ENCODE results near the gene ORMDL3.
"Not testable (repeated sequence)": the region's sequence is repeated elsewhere in the genome, so short reads cannot be mapped to it uniquely, and the experiment has no call there.

ORMDL3 gene

DNA sequence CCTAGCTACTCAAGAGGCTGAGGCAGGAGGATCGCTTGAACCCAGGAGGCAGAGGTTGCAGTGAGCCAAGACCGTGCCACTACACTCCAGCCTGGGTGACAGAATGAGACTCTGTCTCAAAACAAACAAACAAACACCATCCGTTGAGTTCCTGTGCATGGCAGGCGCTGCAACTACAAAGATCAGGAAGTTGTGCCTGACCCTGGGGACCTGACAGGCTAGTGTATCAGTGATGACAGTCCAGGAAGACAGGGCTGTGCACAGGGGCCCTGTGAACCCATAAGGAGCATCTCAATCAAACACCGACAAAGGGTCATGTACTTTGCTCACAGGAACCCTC is 21.1 kb upstream of the ORMDL3 start:
- DNase-seq = not testable (repeated sequence)

- DNase-seq = no peak
Observed at GRCh38 chr17:39946551-39947330, 19.3 kb upstream of the ORMDL3 start.

DNA sequence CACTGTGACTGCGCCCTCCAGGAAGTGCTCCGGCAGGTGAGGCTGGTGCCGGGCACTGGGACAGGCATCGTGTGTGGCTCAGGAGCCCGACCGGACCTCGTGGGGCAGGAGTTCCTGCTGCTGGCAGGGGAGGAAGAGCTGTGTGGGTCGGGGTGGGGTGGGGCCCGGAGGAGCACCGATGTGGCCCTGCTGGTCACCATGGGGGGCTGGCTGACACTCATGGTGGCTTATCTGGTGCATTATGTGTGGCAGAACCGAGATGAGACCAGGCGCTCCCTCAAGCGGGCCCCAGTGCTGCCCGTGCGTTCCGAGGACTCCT is 17.0 kb upstream of the ORMDL3 start:
- DNase-seq = no peak

- DNase-seq = no peak
Observed at GRCh38 chr17:39943702-39944392, 16.4 kb upstream of the ORMDL3 start.

DNA sequence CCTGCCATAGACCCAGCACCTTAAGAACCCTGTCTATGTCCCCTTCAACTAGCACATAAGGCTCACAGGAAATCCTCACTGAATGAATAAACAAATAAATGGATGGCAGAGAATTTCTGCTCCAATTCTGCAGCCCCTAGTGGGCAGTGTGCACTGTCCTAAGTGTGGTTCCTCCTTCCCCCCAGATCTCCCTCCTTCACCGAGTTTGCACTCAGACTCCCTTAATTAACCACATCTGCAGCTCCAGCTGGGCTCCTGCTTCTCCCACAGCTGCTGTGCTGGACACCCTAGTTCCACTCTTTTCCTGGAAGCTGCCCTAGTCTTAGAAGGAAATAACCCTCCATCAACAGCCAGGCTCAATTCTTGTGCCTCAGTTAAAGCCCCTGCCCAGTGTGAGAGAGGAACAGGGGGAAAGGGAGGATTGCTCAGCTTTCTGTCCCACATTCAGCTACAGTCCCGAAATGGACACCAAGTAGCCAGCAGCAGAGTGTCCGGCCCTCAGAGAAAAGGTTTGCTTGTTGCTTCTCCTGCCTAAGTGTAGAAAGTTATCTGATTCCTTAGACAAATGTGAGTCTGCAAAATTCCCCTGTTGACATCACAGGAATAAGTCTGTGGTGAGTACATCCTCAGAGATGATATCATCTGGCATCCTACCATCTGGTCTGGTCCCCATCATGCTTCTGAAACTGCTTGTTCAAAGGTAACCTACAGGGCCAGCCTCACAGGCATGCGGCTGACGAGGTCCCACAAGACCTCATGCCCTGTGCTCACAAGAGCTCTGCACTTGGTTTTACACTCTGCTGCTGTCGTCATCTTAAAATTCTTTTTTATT is 12.4 kb upstream of the ORMDL3 start:
- DNase-seq = no peak

- no peak for DNase-seq
Observed at GRCh38 chr17:39939106-39939505, 11.7 kb upstream of the ORMDL3 start.

- DNase-seq = no peak
Observed at GRCh38 chr17:39938140-39938869, 10.9 kb upstream of the ORMDL3 start.

DNA sequence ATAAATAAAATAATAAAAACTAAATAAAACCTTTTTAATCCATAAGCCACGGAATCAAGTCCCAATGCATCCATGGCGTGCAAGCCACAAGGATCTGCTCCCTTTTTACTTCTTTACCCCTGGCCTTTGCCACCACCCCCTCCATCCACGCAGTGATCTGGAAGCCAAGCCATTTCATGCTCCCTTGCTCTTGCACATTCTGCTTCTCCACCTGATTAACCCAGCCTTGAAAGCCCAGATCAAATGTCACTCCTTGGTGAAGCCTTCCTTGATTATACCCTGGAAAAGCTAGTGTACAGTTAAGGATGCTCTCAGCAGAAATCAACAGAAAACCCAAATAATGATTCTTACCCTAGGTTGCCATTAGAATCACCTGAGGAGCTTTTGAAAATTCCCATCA is 10.0 kb upstream of the ORMDL3 start:
- DNase-seq = no peak

GRCh38 chr17:39935909-39936308 is 8.5 kb upstream of the ORMDL3 start:
- DNase-seq = no peak

DNA sequence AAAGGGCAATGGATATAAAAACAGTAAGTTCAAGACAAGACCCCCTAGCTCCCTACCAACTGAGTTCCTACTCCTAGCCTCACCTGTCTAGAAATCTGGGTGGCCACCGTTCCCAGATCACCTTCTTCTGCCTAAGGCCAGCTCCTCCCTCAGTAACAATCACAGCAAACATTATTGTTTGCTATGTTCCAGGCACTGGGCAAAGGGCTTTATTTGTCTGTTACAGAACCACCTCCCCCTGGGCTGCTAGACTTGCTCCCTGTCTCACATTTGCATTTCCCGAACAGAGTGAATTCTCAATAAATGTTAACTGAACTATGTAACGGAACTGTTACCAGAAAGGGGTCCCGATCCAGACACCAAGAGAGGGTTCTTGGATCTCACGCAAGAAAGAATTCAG is 6.9 kb upstream of the ORMDL3 start:
- DNase-seq = no peak

GRCh38 chr17:39933912-39934311 is 6.5 kb upstream of the ORMDL3 start:
- DNase-seq = no peak

GRCh38 chr17:39929646-39930407 is 2.4 kb upstream of the ORMDL3 start:
- no peak for DNase-seq

- DNase-seq = no peak
Observed at GRCh38 chr17:39928858-39929645, 1.7 kb upstream of the ORMDL3 start.

- DNase-seq = no peak
Observed at GRCh38 chr17:39927929-39928857, 792 bp upstream of the ORMDL3 start.

GRCh38 chr17:39926588-39927100 is 757 bp downstream of the ORMDL3 start:
- DNase-seq = peak; percentile 54

GRCh38 chr17:39926135-39926587 is 1.2 kb downstream of the ORMDL3 start:
- DNase-seq = no peak

DNA sequence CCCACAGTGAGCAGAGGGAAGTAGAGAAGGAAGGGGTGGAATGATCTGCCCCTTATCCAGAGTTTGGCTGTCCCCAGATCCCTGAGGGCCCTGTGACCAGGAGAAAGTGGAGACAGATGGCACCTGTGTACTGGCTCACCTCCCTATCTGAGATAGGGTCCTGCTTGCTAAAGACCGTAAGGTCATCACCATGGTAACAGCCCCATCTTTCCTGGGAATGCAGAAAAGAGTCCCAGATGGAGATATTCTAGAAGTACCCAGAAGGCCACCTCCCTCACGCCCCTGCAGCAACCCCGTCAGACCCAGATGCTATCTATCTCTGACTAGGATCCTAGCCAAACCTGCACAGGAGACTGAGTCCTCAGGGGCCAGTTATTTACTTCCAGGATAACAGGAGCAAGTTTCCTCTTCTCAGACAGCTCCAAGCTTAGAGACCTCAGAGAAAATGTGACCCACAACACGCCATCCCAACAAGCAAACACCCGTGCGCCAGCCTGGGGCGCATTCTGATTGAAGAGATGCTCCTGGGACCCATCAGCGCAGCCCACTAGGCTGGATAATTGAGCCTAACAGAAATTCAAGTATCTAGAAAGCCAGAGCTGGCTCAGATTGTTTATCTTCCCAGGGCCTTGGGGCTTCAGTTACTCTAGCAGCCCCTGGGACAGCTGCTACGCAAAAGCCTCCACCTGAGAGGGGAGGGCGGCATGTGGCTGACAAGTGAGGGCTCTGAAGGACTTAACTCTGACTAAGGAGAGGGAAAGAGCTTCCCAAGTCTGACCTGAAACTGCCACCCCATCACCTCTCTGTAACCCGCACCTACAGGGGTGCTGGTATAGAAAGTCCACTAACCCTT is 1.9 kb downstream of the ORMDL3 start:
- DNase-seq = no peak

- no peak for DNase-seq
Observed at GRCh38 chr17:39924691-39925055, 2.7 kb downstream of the ORMDL3 start.
